Osteoblast (primary cell): ENCODE results near the gene POLR3G. TPM values are rescaled to one million over a fixed set of nuclear protein-coding genes. Genes with fewer than 3 reads are reported as not detected.

ENCODE experiments used
- DNase-seq: peaks from one replicate; pipeline ENCODE4 v3.0.0; 2011; ENCODE audit warnings: low spot score, mixed read lengths; ENCODE audit not compliant: insufficient read length; ENCODE audit errors: missing footprints
- H2AFZ ChIP-seq: 2 replicates; pipeline ENCODE4 v1.6.0; 2011; ENCODE audit warnings: mild to moderate bottlenecking, low read length
- H3K27ac ChIP-seq: 2 replicates; pipeline ENCODE4 v1.5.1; 2011; ENCODE audit warnings: mild to moderate bottlenecking, low read depth, low read length, moderate library complexity
- H3K27me3 ChIP-seq: 2 replicates; pipeline ENCODE4 v1.6.0; 2012; ENCODE audit warnings: mild to moderate bottlenecking, control low read depth, inconsistent platforms, low read length, moderate library complexity; ENCODE audit not compliant: insufficient read depth
- H3K36me3 ChIP-seq: 2 replicates; pipeline ENCODE4 v1.5.1; 2011; ENCODE audit warnings: mild to moderate bottlenecking, low read length, control low read depth, moderate library complexity; ENCODE audit not compliant: insufficient read depth
- H3K4me1 ChIP-seq: 2 replicates; pipeline ENCODE4 v1.5.1; 2011; ENCODE audit warnings: mild to moderate bottlenecking, low read length, control low read depth, moderate library complexity; ENCODE audit not compliant: insufficient read depth
- H3K4me2 ChIP-seq: 2 replicates; pipeline ENCODE4 v1.6.0; 2011; ENCODE audit warnings: mild to moderate bottlenecking, low read length; ENCODE audit not compliant: insufficient read depth
- H3K4me3 ChIP-seq: fragments of 200-600 bp; sonication (generic); 3 replicates; pipeline ENCODE4 v1.5.1; 2012; ENCODE audit warnings: mild to moderate bottlenecking, low read length, inconsistent platforms; ENCODE audit not compliant: insufficient read depth
- H3K79me2 ChIP-seq: 2 replicates; pipeline ENCODE4 v1.6.0; 2012; ENCODE audit warnings: mild to moderate bottlenecking, low read length, control low read depth, inconsistent platforms; ENCODE audit not compliant: insufficient read depth
- H3K9me3 ChIP-seq: 2 replicates; pipeline ENCODE4 v1.5.1; 2011; ENCODE audit warnings: low read depth, low read length, control low read depth
- H4K20me1 ChIP-seq: 2 replicates; pipeline ENCODE4 v1.6.0; 2012; ENCODE audit warnings: mild to moderate bottlenecking, low read length, control low read depth; ENCODE audit not compliant: insufficient read depth
- CTCF ChIP-seq: IDR thresholded peaks from 2 replicates; pipeline ENCODE4 v1.5.1; 2011; ENCODE audit warnings: mild to moderate bottlenecking, low read depth, low read length, moderate library complexity; ENCODE audit errors: extremely low read depth
- total RNA-seq: library from RNA; depleted of rRNA; stranded (reverse); fragments of >200 nt; gene quantifications from 2 replicates; pipeline ENCODE4 v1.2.3, GENCODE V29; 2012

The POLR3G gene
- total RNA-seq, 1 donor = 3.6 TPM

GRCh38 chr5:90554358-90555006 is 79.8 kb downstream of the POLR3G start:
- Histone ChIP-seq H4K20me1 (no peaks in the 10 kb centered on the region), H2AFZ (no peak overlapping the region), H3K27me3 (peaks cover 43% of the 10 kb centered on the region), H3K4me2 (no peak overlapping the region), H3K27ac (no peak overlapping the region), H3K36me3 (no peaks in the 10 kb centered on the region), H3K9me3 (no peaks in the 10 kb centered on the region), H3K4me1 (no peaks in the 10 kb centered on the region), H3K4me3 (no peak overlapping the region), H3K79me2 (no peaks in the 10 kb centered on the region)
- DNase-seq = no peak
- TF ChIP-seq CTCF = no peak

- peaks cover 47% of the 10 kb centered on the region for H3K27me3 ChIP-seq
Observed at GRCh38 chr5:90555666-90556065, 81.0 kb downstream of the POLR3G start.

GRCh38 chr5:90557391-90557790 is 82.7 kb downstream of the POLR3G start:
- Histone ChIP-seq H3K4me3 (no peak overlapping the region), H3K27ac (no peak overlapping the region), H3K36me3 (no peaks in the 10 kb centered on the region), H3K4me1 (no peaks in the 10 kb centered on the region), H3K27me3 (peaks cover 45% of the 10 kb centered on the region), H3K79me2 (no peaks in the 10 kb centered on the region), H2AFZ (no peak overlapping the region), H3K4me2 (no peak overlapping the region), H3K9me3 (no peaks in the 10 kb centered on the region), H4K20me1 (no peaks in the 10 kb centered on the region)
- no peak for DNase-seq
- no peak for TF ChIP-seq CTCF

More at GRCh38 chr5:90555666-90556065, 81.0 kb downstream of the POLR3G start:
- Histone ChIP-seq H3K27ac (no peak overlapping the region), H3K36me3 (no peaks in the 10 kb centered on the region), H3K4me3 (no peak overlapping the region), H3K9me3 (no peaks in the 10 kb centered on the region), H3K79me2 (no peaks in the 10 kb centered on the region), H2AFZ (no peak overlapping the region), H3K4me1 (no peaks in the 10 kb centered on the region), H4K20me1 (no peaks in the 10 kb centered on the region), H3K4me2 (no peak overlapping the region)
- DNase-seq = no peak
- no peak for TF ChIP-seq CTCF

- no peaks in the 10 kb centered on the region for H3K9me3 ChIP-seq
- H3K79me2 ChIP-seq = no peaks in the 10 kb centered on the region
- H3K4me1 ChIP-seq = no peaks in the 10 kb centered on the region
- peaks cover 43% of the 10 kb centered on the region for H3K27me3 ChIP-seq
- peak overlapping the region; percentile 47 for H3K4me3 ChIP-seq
- H3K27ac ChIP-seq = no peak overlapping the region
- no peaks in the 10 kb centered on the region for H3K36me3 ChIP-seq
- no peak overlapping the region for H2AFZ ChIP-seq
- TF ChIP-seq CTCF = no peak
- no peaks in the 10 kb centered on the region for H4K20me1 ChIP-seq
- DNase-seq = no peak
- peak overlapping the region; percentile 59 for H3K4me2 ChIP-seq
Observed at GRCh38 chr5:90557871-90558270, 83.2 kb downstream of the POLR3G start.
